T-helper 2 cell treated with Interferon-gamma antibody and Interleukin-4, amounts not matched to agents 5 μg/mL and 100 μg/mL, for 36 hours (primary cell): ENCODE measurements around the gene LATS1.
"Not testable (repeated sequence)": the region's sequence is repeated elsewhere in the genome, so short reads cannot be mapped to it uniquely, and the experiment has no call there.

ENCODE experiments used
- DNase-seq: peaks from one replicate; pipeline ENCODE4 v3.0.0; 2021; ENCODE audit warnings: low spot score
- H3K27ac Mint-ChIP-seq: one replicate; pipeline ENCODE4 v1.8.0; 2021; ENCODE audit warnings: mild to moderate bottlenecking, mixed read lengths
- H3K27me3 Mint-ChIP-seq: one replicate; pipeline ENCODE4 v1.8.0; 2021; ENCODE audit warnings: low read depth, mixed read lengths
- H3K36me3 Mint-ChIP-seq: one replicate; pipeline ENCODE4 v1.8.0; 2021; ENCODE audit warnings: low read depth, mixed read lengths
- H3K4me1 Mint-ChIP-seq: one replicate; pipeline ENCODE4 v1.8.0; 2021; ENCODE audit warnings: low read depth, mixed read lengths
- H3K4me3 Mint-ChIP-seq: one replicate; pipeline ENCODE4 v1.8.0; 2022; ENCODE audit warnings: mild to moderate bottlenecking, moderate library complexity, mixed read lengths
- H3K9me3 Mint-ChIP-seq: one replicate; pipeline ENCODE4 v1.8.0; 2021; ENCODE audit warnings: mixed read lengths

Gene LATS1

GRCh38 chr6:149672265-149672664 lies 45.6 kb downstream of the LATS1 start:
- peaks cover 59% of the 10 kb centered on the region for H3K36me3 Mint-ChIP-seq
- H3K4me1 Mint-ChIP-seq, H3K9me3 Mint-ChIP-seq, H3K27ac Mint-ChIP-seq, H3K4me3 Mint-ChIP-seq, H3K27me3 Mint-ChIP-seq, DNase-seq: not testable (repeated sequence)

GRCh38 chr6:149660028-149660427 lies 57.9 kb downstream of the LATS1 start:
- H3K27me3 Mint-ChIP-seq: no peaks in the 10 kb centered on the region
- H3K9me3 Mint-ChIP-seq: no peaks in the 10 kb centered on the region
- peaks cover 38% of the 10 kb centered on the region for H3K36me3 Mint-ChIP-seq
- H3K27ac Mint-ChIP-seq: no peak overlapping the region
- no peak for DNase-seq
- H3K4me1 Mint-ChIP-seq: peaks cover 10% of the 10 kb centered on the region
- H3K4me3 Mint-ChIP-seq: no peak overlapping the region

- no peak for DNase-seq
- peaks cover 24% of the 10 kb centered on the region for H3K36me3 Mint-ChIP-seq
- no peak overlapping the region for H3K27ac Mint-ChIP-seq
- H3K9me3 Mint-ChIP-seq: no peaks in the 10 kb centered on the region
- peaks cover 10% of the 10 kb centered on the region for H3K4me1 Mint-ChIP-seq
- H3K27me3 Mint-ChIP-seq: no peaks in the 10 kb centered on the region
- no peak overlapping the region for H3K4me3 Mint-ChIP-seq
Measured at GRCh38 chr6:149657441-149657840, 60.5 kb downstream of the LATS1 start.

- peaks cover 12% of the 10 kb centered on the region for H3K4me1 Mint-ChIP-seq
- H3K27me3 Mint-ChIP-seq: no peaks in the 10 kb centered on the region
- no peak for DNase-seq
- H3K9me3 Mint-ChIP-seq: no peaks in the 10 kb centered on the region
- peaks cover 6% of the 10 kb centered on the region for H3K36me3 Mint-ChIP-seq
- no peak overlapping the region for H3K27ac Mint-ChIP-seq
- no peak overlapping the region for H3K4me3 Mint-ChIP-seq
Measured at GRCh38 chr6:149651056-149651455, 66.8 kb downstream of the LATS1 start.

GRCh38 chr6:149648148-149649145 lies 69.5 kb downstream of the LATS1 start, which contains the start of gene KATNA1:
KATNA1 (minus strand) TSS chr6:149648714; CDS start chr6:149638547, 10,167 bp downstream.
- Mint-ChIP-seq H3K4me3 (peak within 1 kb of the TSS; percentile 88), H3K27ac (peak within 1 kb of the TSS; percentile 90), H3K4me1 (peaks cover 19% of the 10 kb centered on the region), H3K9me3 (no peaks in the 10 kb centered on the region), H3K27me3 (no peaks in the 10 kb centered on the region), H3K36me3 (peaks cover 8% of the 10 kb centered on the region)
- peak; percentile 93 for DNase-seq

GRCh38 chr6:149646599-149646998 lies 71.3 kb downstream of the LATS1 start:
- Mint-ChIP-seq H3K4me3 (peak overlapping the region; percentile 88), H3K4me1 (peaks cover 20% of the 10 kb centered on the region), H3K36me3 (peaks cover 14% of the 10 kb centered on the region), H3K27ac (no peak overlapping the region), H3K27me3 (no peaks in the 10 kb centered on the region), H3K9me3 (no peaks in the 10 kb centered on the region)
- no peak for DNase-seq

GRCh38 chr6:149642829-149643580 lies 74.9 kb downstream of the LATS1 start:
- Mint-ChIP-seq H3K27me3 (no peaks in the 10 kb centered on the region), H3K4me1 (peaks cover 17% of the 10 kb centered on the region), H3K27ac (no peak overlapping the region), H3K9me3 (no peaks in the 10 kb centered on the region), H3K36me3 (peaks cover 21% of the 10 kb centered on the region), H3K4me3 (no peak overlapping the region)
- DNase-seq: no peak

- Mint-ChIP-seq H3K4me3 (no peak overlapping the region), H3K36me3 (peaks cover 22% of the 10 kb centered on the region), H3K4me1 (no peaks in the 10 kb centered on the region), H3K27me3 (no peaks in the 10 kb centered on the region), H3K27ac (no peak overlapping the region), H3K9me3 (no peaks in the 10 kb centered on the region)
- DNase-seq: no peak
Measured at GRCh38 chr6:149636124-149636523, 81.8 kb downstream of the LATS1 start.

GRCh38 chr6:149634315-149634714 lies 83.6 kb downstream of the LATS1 start:
- Mint-ChIP-seq H3K4me1 (peaks cover 2% of the 10 kb centered on the region), H3K9me3 (no peaks in the 10 kb centered on the region), H3K4me3 (no peak overlapping the region), H3K27me3 (no peaks in the 10 kb centered on the region), H3K27ac (no peak overlapping the region), H3K36me3 (peaks cover 24% of the 10 kb centered on the region)
- DNase-seq: no peak

- Mint-ChIP-seq H3K27me3 (no peaks in the 10 kb centered on the region), H3K4me1 (peaks cover 7% of the 10 kb centered on the region), H3K36me3 (peaks cover 33% of the 10 kb centered on the region), H3K9me3 (no peaks in the 10 kb centered on the region), H3K4me3 (no peak overlapping the region), H3K27ac (peak overlapping the region; percentile 9)
- DNase-seq: no peak
Measured at GRCh38 chr6:149628875-149629510, 88.9 kb downstream of the LATS1 start.

GRCh38 chr6:149627672-149628071 lies 90.2 kb downstream of the LATS1 start:
- peaks cover 7% of the 10 kb centered on the region for H3K4me1 Mint-ChIP-seq
- H3K9me3 Mint-ChIP-seq: no peaks in the 10 kb centered on the region
- peaks cover 36% of the 10 kb centered on the region for H3K36me3 Mint-ChIP-seq
- H3K27ac Mint-ChIP-seq: no peak overlapping the region
- no peaks in the 10 kb centered on the region for H3K27me3 Mint-ChIP-seq
- no peak for DNase-seq
- H3K4me3 Mint-ChIP-seq: no peak overlapping the region

- peaks cover 5% of the 10 kb centered on the region for H3K9me3 Mint-ChIP-seq
- peaks cover 50% of the 10 kb centered on the region for H3K36me3 Mint-ChIP-seq
- no peak overlapping the region for H3K27ac Mint-ChIP-seq
- H3K4me3 Mint-ChIP-seq: no peak overlapping the region
- no peaks in the 10 kb centered on the region for H3K27me3 Mint-ChIP-seq
- DNase-seq: no peak
- H3K4me1 Mint-ChIP-seq: peaks cover 2% of the 10 kb centered on the region
Measured at GRCh38 chr6:149615805-149616204, 102.1 kb downstream of the LATS1 start.

- H3K4me1 Mint-ChIP-seq: peaks cover 6% of the 10 kb centered on the region
- peaks cover 5% of the 10 kb centered on the region for H3K9me3 Mint-ChIP-seq
- peaks cover 48% of the 10 kb centered on the region for H3K36me3 Mint-ChIP-seq
- no peak overlapping the region for H3K27ac Mint-ChIP-seq
- DNase-seq: no peak
- no peaks in the 10 kb centered on the region for H3K27me3 Mint-ChIP-seq
- no peak overlapping the region for H3K4me3 Mint-ChIP-seq
Measured at GRCh38 chr6:149614337-149614736, 103.6 kb downstream of the LATS1 start.
